Activated CD8-positive, alpha-beta memory T cell treated with anti-CD3 and anti-CD28 coated beads, Interleukin-2, amount 50 U/mL, for 24 hours (primary cell): ENCODE measurements around the gene CDK14.

Experiments
- DNase-seq: peaks from one replicate; pipeline ENCODE4 v3.0.0-alpha.2; 2020; ENCODE audit errors: extremely low read depth

CDK14 gene

DNA sequence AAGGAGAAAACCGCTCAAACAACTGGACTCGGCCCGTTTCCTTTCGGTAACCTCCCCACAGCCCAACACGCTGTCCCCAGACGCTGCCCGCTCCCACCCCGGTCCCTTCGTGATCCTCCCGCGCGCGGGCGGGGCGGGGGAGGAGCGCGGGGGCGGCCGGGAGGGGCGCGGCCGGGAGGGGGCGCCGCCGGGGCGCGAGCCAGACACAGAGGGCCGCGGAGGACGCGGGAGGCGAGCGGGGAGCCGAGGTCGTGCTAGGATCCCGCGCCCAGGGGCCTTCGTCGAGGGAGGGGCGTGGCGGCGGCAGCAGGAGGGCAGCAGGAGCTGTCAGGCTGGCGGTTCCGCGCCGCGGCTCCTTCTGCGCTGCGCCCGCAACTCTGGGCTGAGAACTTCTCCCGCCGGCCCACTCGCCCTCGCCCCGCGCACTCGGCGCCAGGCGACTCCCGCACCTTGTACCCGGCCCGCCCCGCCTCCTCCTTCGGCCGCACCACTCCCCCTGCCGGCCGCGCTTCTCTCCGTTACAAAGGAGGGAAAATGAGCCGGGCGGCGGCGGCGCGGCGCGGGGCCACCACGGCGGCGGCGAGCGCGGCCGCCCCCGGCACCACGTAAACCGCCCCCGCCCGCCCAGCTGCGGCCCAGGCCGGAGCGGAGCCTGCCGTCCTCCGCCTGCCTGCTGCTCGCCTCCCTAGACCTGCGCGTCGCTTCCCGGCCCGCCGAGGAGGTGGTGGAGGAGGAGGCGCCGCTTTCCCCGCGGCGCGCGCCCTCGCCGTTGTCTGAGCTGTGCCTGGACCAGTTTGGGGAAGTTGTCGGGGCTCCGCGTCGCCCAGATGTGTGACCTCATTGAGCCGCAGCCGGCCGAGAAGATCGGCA is at the start of gene CDK14:
Gene CDK14 (plus strand): TSS at position 521 of the 870 bp plus-strand sequence. CDS start 307 bp downstream, at position 828.
- no peak for DNase-seq

DNA sequence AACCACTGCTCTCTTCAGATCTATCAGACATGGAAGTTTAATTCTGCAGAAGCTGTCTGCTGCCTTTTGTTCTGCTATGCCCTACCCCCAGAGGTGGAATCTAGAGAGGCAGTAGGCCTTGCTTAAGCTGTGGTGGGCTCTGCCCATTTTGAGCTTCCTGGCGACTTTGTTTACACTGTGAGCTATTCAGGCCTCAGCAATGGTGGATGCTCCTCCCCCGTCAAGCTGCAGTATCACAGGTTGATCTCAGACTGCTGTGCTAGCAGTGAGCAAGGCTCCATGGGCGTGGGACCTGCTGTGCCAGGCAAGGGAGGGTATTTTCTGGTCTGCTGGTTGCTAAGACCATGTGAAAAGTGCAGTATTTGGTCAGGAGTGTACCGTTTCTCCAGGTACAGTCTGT is 45.1 kb upstream of the CDK14 start:
- no peak for DNase-seq

DNA sequence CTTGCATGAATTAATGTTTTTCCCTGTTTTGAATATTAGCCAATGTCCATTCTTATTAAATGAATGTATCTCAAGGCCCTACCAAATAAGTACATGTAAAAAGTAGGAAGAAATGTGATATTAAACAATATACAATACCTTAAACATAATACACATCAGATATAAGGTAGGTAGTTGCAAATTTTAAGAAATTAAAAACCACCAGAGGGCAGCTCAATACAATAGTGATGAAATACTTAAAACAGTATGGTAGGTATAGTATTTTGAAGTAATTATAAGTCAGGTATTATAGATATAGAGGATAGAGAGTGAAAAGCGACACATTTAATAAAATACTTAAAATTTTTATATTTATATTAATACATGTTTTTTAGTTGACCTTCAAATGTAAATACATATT is 43.6 kb upstream of the CDK14 start:
- no peak for DNase-seq

DNA sequence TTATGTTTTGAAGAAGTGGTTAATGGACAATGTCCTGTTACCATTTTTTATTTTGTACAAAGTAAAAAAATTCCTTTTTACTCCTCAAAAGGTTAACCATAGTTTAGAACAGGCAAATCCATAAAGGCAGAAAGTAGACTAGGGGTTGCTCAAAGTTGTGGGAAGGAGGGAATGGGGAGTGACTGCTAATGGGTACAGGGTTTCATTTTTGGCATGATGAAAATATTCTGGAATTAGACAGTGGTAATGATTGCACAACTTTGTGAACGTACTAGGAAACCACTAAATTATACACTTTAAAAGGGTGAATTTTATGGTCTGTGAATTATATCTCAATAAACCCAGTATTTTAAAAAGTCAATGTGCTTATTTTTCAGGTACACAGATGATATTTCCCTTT is 35.4 kb upstream of the CDK14 start:
- no peak for DNase-seq

DNA sequence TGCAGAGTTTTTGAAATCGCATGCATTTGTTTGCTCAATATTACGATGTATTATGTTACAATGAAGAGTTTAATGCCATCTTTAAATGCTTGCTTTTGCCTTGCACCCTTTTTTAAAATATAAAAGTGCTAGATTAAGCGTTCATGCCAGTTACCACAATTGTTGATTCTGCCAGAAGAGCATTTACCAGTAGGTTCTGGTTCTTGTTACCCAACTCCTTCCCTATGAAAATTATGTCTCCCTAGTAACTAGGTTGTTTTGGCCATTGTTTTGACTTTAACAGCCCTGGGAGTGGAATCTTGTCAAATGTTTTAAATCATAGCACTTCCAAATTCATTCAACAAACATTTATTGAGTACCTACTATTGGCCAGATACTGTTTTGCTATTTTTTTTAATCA is 32.8 kb upstream of the CDK14 start:
- no peak for DNase-seq

DNA sequence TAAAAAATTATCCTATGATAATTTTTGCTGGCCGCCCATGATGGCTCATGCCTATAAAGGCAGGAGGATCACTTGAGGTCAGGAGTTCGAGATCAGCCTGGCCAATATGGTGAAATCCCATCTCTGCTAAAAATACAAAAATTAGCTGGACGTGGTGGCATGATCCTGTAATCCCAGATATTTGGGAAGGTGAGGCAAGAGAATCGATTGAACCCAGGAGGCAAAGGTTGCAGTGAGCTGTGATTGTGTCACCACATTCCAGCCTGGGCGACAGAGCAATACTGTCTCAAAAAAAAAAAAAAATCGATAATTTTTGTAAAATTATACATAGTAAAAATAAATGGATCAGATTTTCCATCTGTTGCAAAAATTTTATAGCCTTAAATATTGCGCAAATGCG is 31.7 kb upstream of the CDK14 start:
- no peak for DNase-seq

DNA sequence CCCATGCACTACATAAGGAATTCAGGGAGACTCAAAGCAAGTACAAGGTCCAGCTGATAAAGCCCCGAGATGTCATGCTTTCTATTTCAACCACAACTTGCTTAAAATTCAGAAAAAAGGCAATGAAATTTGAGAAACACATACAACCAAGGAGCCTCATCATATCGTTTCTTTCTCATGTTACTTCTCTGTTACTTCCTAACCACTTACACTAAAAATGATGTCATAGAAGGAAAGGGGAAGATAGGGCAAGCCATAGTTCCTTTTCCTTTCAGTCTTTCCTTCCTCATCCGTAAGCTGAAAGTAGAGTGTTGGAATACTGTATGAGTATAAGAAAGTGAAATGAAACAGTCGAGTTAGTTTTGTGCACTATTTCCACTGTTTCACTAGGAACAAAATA is 27.9 kb upstream of the CDK14 start:
- no peak for DNase-seq

DNA sequence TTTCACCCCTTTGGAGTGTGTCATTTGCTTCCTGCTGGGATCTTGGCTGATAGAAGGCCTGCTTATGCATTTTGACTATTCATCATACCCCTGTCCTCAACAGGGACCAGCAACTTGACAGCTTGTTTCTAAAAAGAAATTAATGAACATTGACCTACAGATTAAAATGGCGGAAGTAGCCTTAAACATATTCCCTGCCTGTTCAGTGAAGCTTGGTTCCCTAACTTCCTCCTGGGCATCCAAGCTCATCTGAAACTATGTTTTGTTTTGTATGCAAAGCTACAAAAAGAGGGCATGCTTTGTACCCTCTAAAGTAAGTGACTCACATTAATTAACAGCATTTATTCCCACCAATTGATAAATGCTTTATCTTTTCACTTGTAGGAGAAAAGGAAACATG is 26.8 kb upstream of the CDK14 start:
- no peak for DNase-seq

DNA sequence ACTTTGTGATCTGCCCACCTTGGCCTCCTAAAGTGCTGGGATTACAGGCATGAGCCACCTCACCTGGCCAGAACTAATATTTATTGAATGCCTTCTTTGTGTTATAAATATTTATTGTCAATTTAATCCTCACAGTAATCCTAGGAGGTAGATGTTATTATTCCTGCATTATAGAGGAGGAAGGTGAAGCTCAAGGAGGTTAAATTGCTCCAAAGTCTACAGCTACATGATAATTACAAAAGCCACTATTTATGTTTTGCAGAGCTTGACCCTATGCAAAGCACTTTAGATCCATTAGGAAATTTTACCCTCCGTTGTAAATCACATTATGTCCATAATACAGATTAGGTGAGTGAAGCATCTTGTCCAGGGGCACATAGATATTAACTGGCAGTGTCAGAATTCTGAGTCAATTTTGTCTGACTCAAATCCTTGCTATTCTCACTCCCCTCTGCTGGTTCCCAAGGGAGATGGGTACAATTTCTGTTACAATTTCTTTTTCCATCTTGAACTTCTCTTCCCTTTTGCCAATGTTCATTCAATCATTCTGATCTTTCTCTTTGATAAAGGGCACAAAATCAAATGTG is 25.7 kb upstream of the CDK14 start:
- DNase-seq: no peak

DNA sequence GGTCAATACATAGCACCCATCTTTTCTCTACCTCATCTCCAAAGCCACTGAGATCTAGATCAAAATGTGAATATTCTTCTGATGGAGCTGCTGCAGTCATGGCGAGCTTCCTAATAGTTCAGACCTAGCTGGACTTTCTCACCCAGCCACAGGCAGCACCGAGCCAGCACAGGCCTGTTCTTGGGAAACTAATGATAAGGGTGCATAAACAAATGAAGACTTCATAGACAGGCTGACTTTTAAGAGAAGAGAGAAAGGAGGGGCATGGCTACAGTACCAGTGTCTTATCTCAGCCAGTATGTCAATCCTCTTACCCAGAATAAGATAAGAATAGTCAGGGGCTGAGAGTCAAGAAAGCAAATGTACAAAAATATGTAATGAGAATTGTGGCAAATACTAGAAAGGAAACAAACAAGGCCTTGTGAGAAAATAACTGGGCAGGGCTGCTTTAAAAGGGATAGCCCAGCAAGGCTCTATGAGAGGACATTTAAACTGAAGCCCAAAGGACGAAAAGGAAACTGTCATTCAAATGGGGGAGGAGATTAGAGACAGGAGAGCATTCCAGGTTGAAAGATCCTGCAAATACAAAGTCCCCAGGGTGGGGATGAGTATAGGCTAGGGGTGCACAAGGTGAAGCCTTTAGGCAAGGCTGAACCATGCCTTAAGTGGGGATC is 21.8 kb upstream of the CDK14 start:
- DNase-seq: no peak

DNA sequence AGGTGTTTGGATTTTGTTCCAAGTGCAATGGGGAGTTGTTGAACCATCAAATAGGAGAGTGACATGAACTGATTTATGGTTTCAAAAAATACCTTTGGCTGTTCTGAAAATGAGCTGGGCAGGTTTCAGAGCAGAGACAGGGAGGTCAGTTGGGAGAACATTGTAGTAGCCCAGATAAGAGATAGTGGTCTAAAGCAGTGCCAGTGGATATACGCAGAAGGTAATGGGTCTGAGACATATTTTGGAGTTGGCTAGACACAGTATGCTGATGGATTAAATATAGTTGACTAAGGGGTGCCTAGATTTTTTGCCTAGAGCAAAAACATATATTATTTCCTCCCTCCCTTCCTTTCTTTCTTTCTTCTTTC is 21.3 kb upstream of the CDK14 start:
- DNase-seq: no peak

DNA sequence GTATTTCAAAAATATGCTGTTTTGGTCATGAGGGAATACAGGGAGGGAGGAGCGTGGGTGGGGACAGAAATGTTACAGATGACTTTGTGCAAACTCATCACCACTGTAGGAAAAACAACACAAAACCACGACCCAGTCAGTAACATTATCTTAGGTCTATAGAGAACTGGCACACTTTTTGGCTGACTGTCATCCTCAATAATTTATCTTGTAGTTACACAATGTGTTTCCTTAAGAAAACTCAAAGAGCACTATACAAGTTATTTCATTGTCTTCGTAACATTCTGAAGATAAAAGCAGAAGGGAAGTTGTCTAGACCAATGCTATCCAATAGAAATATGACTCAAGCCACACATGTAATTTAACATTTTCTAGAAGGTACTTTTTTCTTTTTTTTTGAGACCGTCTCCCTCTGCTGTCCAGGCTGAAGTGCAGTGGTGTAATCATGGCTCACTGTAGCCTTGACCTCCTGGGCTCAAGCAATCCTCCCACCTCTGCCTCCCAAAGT is 16.9 kb upstream of the CDK14 start:
- DNase-seq: no peak

DNA sequence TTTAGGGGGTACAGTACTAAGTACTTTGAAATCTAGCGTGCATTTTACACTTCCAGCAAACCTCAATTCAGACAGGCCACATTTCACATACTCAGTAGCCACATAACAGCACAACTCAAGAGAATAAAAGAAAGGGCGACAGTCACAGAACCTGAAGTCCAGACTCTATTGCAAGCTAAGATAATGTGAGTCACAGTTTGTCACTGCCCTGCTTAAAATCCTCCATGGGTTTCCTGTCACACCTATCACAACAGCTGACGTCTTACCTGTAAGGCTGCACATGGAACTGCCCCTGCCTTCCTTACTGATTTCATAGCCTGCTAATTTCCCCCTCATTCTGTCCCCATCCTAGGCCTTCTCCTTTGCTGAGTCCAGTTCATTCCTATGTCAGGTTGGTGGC is 16.1 kb upstream of the CDK14 start:
- no peak for DNase-seq

DNA sequence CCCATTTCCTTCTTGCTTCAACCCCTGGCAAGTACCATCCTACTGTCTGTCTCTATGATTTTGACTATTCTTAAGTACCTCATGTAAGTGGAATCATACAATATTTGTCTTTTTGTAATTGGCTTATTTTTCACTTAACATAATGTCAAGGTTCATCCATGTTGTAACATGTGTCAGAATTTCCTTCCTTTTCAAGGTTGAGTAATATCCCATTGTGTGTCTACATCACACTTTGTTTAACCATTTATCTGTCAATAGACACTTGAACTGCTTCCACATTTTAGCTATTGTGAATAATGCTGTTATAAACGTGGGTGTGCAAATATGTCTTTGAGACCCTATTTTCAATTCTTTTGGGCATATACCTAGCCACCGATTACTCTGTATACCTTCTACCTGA is 14.0 kb upstream of the CDK14 start:
- no peak for DNase-seq

DNA sequence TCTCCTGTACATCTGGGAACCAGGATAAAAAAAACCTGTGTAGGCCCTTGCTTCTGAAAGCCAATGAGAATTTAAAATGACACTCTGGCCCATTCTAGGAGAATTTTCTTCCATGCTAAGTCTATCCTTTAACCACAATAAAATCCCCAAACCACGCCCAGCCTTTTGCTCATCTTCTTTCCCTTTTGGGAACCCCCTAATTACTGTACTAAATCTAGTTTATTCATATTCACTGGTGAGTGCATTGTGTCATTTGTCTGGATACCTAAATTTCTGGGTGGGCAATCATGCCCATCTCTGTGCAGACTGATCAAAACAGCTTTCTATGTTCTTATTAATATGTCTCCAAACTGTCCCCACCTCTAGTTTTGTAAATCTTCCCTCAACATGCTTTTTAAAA is 11.7 kb upstream of the CDK14 start:
- DNase-seq: no peak

DNA sequence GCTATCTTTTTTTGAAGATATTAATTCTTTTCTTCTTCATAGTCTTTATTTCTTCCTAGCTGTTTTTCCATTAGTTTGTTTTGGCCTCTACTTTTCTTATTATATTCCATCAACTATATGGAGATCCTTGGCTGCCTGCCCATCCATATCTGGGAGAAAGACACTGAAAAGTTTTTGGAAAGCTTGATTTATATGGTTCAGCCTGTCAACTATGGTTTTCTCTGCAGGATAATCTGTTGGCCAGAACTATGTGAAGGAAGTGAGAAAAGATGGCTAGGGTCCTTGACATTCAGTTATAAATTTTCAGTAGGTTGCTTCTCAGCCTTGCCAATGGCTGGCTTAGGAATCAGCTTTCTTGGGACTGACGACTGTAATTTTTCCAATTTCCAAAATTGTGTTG is 10.0 kb upstream of the CDK14 start:
- DNase-seq: no peak

DNA sequence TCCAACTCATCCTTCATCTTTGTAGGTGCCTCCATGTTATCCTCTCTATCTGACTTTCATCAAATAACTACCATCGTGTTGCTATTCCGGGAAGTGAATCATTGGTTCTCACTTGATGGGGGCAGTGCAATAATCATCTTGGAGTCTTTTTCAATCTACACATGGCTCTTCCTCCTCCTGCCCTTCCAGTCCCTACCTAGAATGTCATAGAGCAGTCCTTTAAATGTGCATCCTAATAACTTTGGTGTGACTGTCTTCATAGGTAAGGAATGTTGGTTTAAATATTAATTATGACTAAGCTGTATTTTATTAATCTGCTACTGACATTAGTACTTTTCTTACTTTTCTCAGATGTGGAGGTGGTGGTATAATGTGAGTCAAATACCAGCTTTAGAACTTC is 8.4 kb upstream of the CDK14 start:
- no peak for DNase-seq

DNA sequence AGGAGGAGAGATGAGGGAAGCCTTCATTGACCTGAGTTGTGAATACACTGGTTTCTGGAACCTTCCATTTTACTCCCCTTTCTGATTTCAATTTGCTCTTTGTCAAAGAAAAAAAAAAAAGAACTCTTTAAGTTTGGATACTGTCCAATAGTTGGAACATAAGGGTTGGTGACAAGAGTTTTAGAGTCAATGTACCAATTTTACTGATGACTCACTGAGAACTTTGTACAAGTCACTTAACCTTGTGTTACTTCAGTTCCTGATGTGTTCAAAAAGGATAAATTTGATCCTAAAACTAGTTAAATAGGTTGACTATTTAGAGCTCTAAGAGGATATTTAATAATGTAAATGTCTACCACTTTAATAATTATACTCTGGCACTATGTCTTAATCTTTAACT is 4.1 kb upstream of the CDK14 start:
- no peak for DNase-seq

DNA sequence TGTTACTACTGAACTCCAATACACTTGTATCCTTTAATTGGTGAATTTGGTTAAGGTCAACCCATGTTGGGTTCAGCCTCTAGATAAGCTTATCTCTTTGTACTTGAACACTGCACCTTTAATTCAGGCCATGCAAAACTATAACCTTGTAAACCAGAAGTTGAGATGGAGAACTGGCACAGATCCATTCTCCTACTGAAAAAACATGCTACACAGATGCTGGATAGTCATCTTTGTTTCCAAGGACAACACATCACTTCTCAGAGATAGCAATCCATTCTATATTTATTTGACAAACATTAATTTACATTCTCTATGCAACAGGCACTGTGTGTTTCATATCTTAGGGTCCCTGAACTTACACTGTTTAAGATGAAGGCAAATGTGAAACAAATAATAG is 2.9 kb upstream of the CDK14 start:
- no peak for DNase-seq

DNA sequence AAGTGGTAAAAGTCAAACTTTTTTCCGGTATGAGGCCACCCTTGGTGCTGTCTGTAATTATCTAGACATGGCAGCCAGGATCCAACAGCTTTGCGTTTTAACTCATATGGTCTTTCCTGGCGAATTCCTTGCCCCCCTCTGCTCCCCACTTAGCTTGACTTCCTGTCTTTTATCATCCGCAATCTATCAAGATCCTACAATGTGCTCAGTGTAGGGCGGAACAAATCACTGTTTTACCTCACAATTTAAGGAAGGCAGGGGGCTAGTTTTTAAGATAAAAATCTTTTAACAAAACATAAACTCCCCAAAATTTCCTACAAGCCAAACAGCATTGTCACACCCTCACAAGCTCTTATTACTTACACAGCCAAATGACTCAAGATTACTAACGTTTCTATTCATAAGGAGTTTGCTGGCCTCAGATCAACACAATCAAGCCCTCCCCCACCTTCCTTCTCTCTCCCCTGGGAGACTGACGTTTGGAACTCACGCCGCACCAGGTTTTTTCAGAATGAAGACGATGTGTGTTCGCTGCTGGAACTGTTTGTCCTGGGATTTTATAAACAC is 1.3 kb upstream of the CDK14 start:
- no peak for DNase-seq

DNA sequence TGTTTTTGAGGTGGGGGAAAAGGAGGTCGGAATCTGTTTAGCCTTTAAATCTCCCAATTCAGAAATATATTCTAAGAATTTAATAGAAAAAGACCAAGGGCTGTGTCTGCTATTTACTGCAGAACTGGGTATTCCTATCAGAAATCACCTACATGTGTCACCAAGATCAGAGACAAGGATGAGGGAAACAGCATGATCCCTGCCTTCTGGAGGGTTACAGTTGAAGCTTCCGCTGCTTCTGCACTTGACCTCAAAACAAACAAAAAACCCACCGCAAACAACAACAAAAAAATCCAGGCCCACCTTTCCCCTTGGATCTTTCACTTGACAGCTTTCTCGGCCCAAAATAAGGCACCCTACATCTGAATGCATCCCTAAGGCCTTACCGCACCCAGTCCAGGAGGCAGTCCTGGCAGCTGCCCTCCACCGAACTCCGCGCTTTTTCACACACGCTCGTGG is 750 bp upstream of the CDK14 start:
- no peak for DNase-seq
